SK-N-SH treated with all-trans-retinoic acid at 6 μM for 48 hours (cell line): ENCODE data around the gene GTPBP3.
"Not testable (repeated sequence)": the region's sequence is repeated elsewhere in the genome, so short reads cannot be mapped to it uniquely, and the experiment has no call there.

ENCODE experiments used
- ATAC-seq: fragments of 200-7000 bp; cut with Tn5 transposase; 3 replicates; pipeline ENCODE4 v1.9.1; 2020; ENCODE audit warnings: mild to moderate bottlenecking, moderate library complexity
- ARNTL ChIP-seq: fragments of 450-650 bp; formaldehyde crosslinking; IDR thresholded peaks from 2 replicates; pipeline ENCODE4 v1.5.0; 2020; ENCODE audit warnings: low read depth, mild to moderate bottlenecking, moderate library complexity, borderline replicate concordance
- BACH2 ChIP-seq: fragments of 250-450 bp; sonication (Bioruptor Pico); IDR thresholded peaks from 2 replicates; pipeline ENCODE4 v1.9.0; 2021; ENCODE audit warnings: mild to moderate bottlenecking, borderline replicate concordance
- CREB5 ChIP-seq: fragments of 250-450 bp; sonication (Bioruptor Pico); IDR thresholded peaks from 2 replicates; pipeline ENCODE4 v1.5.1; 2020; ENCODE audit warnings: low read depth, mild to moderate bottlenecking, moderate library complexity
- CSDC2 ChIP-seq: fragments of 250-450 bp; sonication (Bioruptor Pico); IDR thresholded peaks from 2 replicates; pipeline ENCODE4 v1.5.0; 2020; ENCODE audit warnings: mild to moderate bottlenecking, moderate library complexity
- CSRNP3 ChIP-seq: fragments of 250-450 bp; sonication (Bioruptor Pico); IDR thresholded peaks from 2 replicates; pipeline ENCODE4 v1.5.1; 2021; ENCODE audit warnings: mild to moderate bottlenecking, moderate library complexity
- ESRRG ChIP-seq: fragments of 250-450 bp; sonication (Bioruptor Pico); IDR thresholded peaks from 2 replicates; pipeline ENCODE4 v1.6.1; 2021; ENCODE audit warnings: mild to moderate bottlenecking
- GLIS3 ChIP-seq: fragments of 250-450 bp; sonication (Bioruptor Pico); IDR thresholded peaks from 2 replicates; pipeline ENCODE4 v1.5.0; 2020; ENCODE audit warnings: mild to moderate bottlenecking, moderate library complexity
- ISL1 ChIP-seq: fragments of 250-450 bp; sonication (Bioruptor Pico); IDR thresholded peaks from 2 replicates; pipeline ENCODE4 v2.1.2; 2022; ENCODE audit warnings: mild to moderate bottlenecking, moderate library complexity
- OSR1 ChIP-seq: fragments of 250-450 bp; sonication (Bioruptor Pico); IDR thresholded peaks from 2 replicates; pipeline ENCODE4 v1.8.0; 2022; ENCODE audit warnings: moderate library complexity, mild to moderate bottlenecking, inconsistent platforms
- PATZ1 ChIP-seq: fragments of 250-450 bp; sonication (Bioruptor Pico); IDR thresholded peaks from 2 replicates; pipeline ENCODE4 v1.8.0; 2020; ENCODE audit warnings: mild to moderate bottlenecking, moderate library complexity, borderline replicate concordance
- PPARA ChIP-seq: fragments of 250-450 bp; sonication (Bioruptor Pico); IDR thresholded peaks from 2 replicates; pipeline ENCODE4 v1.5.0; 2020; ENCODE audit warnings: mild to moderate bottlenecking, borderline replicate concordance
- RARB ChIP-seq: fragments of 250-450 bp; sonication (Bioruptor Pico); IDR thresholded peaks from 2 replicates; pipeline ENCODE4 v1.8.0; 2021; ENCODE audit warnings: mild to moderate bottlenecking, moderate library complexity
- SNAI2 ChIP-seq: fragments of 250-450 bp; sonication (Bioruptor Pico); IDR thresholded peaks from 2 replicates; pipeline ENCODE4 v1.5.0; 2020; ENCODE audit warnings: mild to moderate bottlenecking, moderate library complexity
- TCF4 ChIP-seq: fragments of 250-450 bp; sonication (Bioruptor Pico); IDR thresholded peaks from 2 replicates; pipeline ENCODE4 v1.8.0; 2021; ENCODE audit warnings: mild to moderate bottlenecking, moderate library complexity, borderline replicate concordance
- TOX ChIP-seq: fragments of 250-450 bp; sonication (Bioruptor Pico); IDR thresholded peaks from 2 replicates; pipeline ENCODE4 v1.8.0; 2021; ENCODE audit warnings: mild to moderate bottlenecking, moderate library complexity, borderline replicate concordance
- TSHZ2 ChIP-seq: fragments of 250-450 bp; sonication (Bioruptor Pico); IDR thresholded peaks from 2 replicates; pipeline ENCODE4 v1.5.0; 2020; ENCODE audit warnings: mild to moderate bottlenecking, moderate library complexity
- ZC3H10 ChIP-seq: fragments of 250-450 bp; sonication (Bioruptor Pico); IDR thresholded peaks from 2 replicates; pipeline ENCODE4 v1.5.1; 2021; ENCODE audit warnings: mild to moderate bottlenecking, moderate library complexity
- ZFP3 ChIP-seq: fragments of 250-450 bp; sonication (Bioruptor Pico); IDR thresholded peaks from 2 replicates; pipeline ENCODE4 v1.5.0; 2020; ENCODE audit warnings: mild to moderate bottlenecking, moderate library complexity
- ZFP30 ChIP-seq: fragments of 450-650 bp; formaldehyde crosslinking; IDR thresholded peaks from 2 replicates; pipeline ENCODE4 v1.5.0; 2022; ENCODE audit warnings: mild to moderate bottlenecking, moderate library complexity
- ZNF70 ChIP-seq: fragments of 450-650 bp; formaldehyde crosslinking; IDR thresholded peaks from 2 replicates; pipeline ENCODE4 v1.5.0; 2020; ENCODE audit warnings: mild to moderate bottlenecking, moderate library complexity
- ZNF8 ChIP-seq: fragments of 450-650 bp; formaldehyde crosslinking; IDR thresholded peaks from 2 replicates; pipeline ENCODE4 v1.5.0; 2020; ENCODE audit warnings: mild to moderate bottlenecking, moderate library complexity

GTPBP3 gene

GRCh38 chr19:17358395-17358794 is 21.0 kb downstream of the GTPBP3 start:
- ATAC-seq = no peak
- TF ChIP-seq TCF4 (CRISPR knock-in tag) = no peak
- TF ChIP-seq CSDC2 (CRISPR knock-in tag) = no peak
- TF ChIP-seq ZNF70 = no peak
- TF ChIP-seq OSR1 (CRISPR knock-in tag) = no peak
- TF ChIP-seq ZFP3 = no peak
- no peak for TF ChIP-seq TSHZ2 (CRISPR knock-in tag)
- TF ChIP-seq PATZ1 (CRISPR knock-in tag) = no peak
- TF ChIP-seq ISL1 (CRISPR knock-in tag) = no peak
- no peak for TF ChIP-seq RARB (CRISPR knock-in tag)
- no peak for TF ChIP-seq ZFP30
- TF ChIP-seq, all 23 proteins: peak for 0

GRCh38 chr19:17359905-17360800 is 22.8 kb downstream of the GTPBP3 start:
- TF ChIP-seq ESRRG (CRISPR knock-in tag) (no peak), ZNF8 (CRISPR knock-in tag) (no peak), OSR1 (CRISPR knock-in tag) (no peak), SNAI2 (CRISPR knock-in tag) (no peak), CSRNP3 (CRISPR knock-in tag) (no peak), ZFP3 (no peak), TOX (CRISPR knock-in tag) (no peak), ZFP30 (no peak), ZC3H10 (CRISPR knock-in tag) (no peak), PPARA (CRISPR knock-in tag) (no peak), BACH2 (CRISPR knock-in tag) (no peak), CSDC2 (CRISPR knock-in tag) (no peak), ZNF70 (no peak)
- ATAC-seq = no peak

- ATAC-seq = not testable (repeated sequence)
These were observed 26.7 kb downstream of the GTPBP3 start for GRCh38 chr19:17363852-17364605.

GRCh38 chr19:17365361-17365760 is 28.0 kb downstream of the GTPBP3 start:
- ATAC-seq = no peak

More at GRCh38 chr19:17365361-17365760, 28.0 kb downstream of the GTPBP3 start:
- TF ChIP-seq ARNTL = no peak
- no peak for TF ChIP-seq CREB5 (CRISPR knock-in tag)
- TF ChIP-seq GLIS3 (CRISPR knock-in tag) = no peak
- no peak for TF ChIP-seq SNAI2 (CRISPR knock-in tag)
- no peak for TF ChIP-seq ZFP30
- TF ChIP-seq ZFP3 = no peak
- no peak for TF ChIP-seq ZC3H10 (CRISPR knock-in tag)
- no peak for TF ChIP-seq CSDC2 (CRISPR knock-in tag)
- no peak for TF ChIP-seq ISL1 (CRISPR knock-in tag)
- TF ChIP-seq RARB (CRISPR knock-in tag) = no peak
- TF ChIP-seq PATZ1 (CRISPR knock-in tag) = no peak
- no peak for TF ChIP-seq ESRRG (CRISPR knock-in tag)
- TF ChIP-seq PPARA (CRISPR knock-in tag) = no peak
- TF ChIP-seq OSR1 (CRISPR knock-in tag) = no peak
- TF ChIP-seq BACH2 (CRISPR knock-in tag) = no peak
